Suprapubic skin (tissue), 4 donors: ENCODE results near the gene DAW1.

Experiments
- EP300 ChIP-seq: sonication (generic); formaldehyde crosslinking; IDR thresholded peaks from one replicate; pipeline ENCODE4 v1.6.1; 2017; ENCODE audit warnings: antibody characterized with exemption
- POLR2AphosphoS5 ChIP-seq, 3 donors: sonication (generic); formaldehyde crosslinking; IDR thresholded peaks; one replicate each; pipeline ENCODE4 v1.6.1; 2017; ENCODE audit warnings: antibody characterized with exemption in 3 of 3
- TF ChIP-seq, protein P1 (sequence below), 2 donors: fragments of 200-600 bp in 1 of 2; fragments of 450-650 bp in 1 of 2; sonication (generic) in 1 of 2; IDR thresholded peaks; one replicate each; pipeline ENCODE4 v1.5.1; 2016 to 2019; ENCODE audit warnings: antibody characterized with exemption in 2 of 2, mild to moderate bottlenecking in 1 of 2, moderate library complexity in 1 of 2

DNA sequence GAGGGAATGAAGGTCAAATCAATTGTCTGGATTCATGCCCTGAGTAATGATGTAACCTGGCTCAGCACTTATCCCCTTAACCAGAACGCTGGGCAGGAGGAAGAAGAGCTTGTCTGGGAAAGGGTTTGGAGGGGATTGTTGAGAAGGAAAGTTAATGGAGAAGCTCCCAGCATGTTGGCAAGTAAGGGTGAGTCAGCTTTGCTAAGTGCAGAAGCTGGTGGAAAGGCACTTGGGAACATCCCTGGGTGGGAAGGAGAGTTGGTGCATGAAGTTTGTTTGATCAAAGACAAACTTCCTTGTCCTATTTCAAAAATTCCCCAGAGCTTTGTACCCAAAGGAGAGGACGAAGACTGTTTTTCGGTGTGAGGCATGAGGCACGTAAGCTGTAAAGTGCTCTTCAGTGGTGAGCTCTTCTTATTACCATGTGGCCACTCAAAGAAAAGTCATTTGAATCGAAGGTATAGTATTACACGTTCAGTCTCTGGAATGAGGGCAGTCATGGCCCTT is 17.6 kb upstream of the DAW1 start:
- TF ChIP-seq EP300, result no peak
- no peak for TF ChIP-seq POLR2AphosphoS5 (IDR thresholded peaks at IDR 0.05)
- TF ChIP-seq, protein P1, sequence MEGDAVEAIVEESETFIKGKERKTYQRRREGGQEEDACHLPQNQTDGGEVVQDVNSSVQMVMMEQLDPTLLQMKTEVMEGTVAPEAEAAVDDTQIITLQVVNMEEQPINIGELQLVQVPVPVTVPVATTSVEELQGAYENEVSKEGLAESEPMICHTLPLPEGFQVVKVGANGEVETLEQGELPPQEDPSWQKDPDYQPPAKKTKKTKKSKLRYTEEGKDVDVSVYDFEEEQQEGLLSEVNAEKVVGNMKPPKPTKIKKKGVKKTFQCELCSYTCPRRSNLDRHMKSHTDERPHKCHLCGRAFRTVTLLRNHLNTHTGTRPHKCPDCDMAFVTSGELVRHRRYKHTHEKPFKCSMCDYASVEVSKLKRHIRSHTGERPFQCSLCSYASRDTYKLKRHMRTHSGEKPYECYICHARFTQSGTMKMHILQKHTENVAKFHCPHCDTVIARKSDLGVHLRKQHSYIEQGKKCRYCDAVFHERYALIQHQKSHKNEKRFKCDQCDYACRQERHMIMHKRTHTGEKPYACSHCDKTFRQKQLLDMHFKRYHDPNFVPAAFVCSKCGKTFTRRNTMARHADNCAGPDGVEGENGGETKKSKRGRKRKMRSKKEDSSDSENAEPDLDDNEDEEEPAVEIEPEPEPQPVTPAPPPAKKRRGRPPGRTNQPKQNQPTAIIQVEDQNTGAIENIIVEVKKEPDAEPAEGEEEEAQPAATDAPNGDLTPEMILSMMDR (IDR thresholded peaks at IDR 0.05), result no peak
